Breast epithelium (tissue), 4 donors: Measurements from ENCODE around the gene SORCS3. TPM values are rescaled to one million over a fixed set of nuclear protein-coding genes. Genes with fewer than 3 reads are reported as not detected.

ENCODE experiments used
- DNase-seq, 2 donors: peaks; one replicate each; pipeline ENCODE4 v3.0.0-alpha.2; 2019; ENCODE audit warnings: low spot score in 2 of 2
- H3K27ac ChIP-seq, 2 donors: fragments of 200-600 bp; sonication (generic) in 1 of 2; one replicate each; pipeline ENCODE4 v1.5.1; 2016 to 2019; ENCODE audit warnings: mild to moderate bottlenecking in 1 of 2
- H3K27me3 ChIP-seq, 2 donors: fragments of 200-600 bp; sonication (generic) in 1 of 2; one replicate each; pipeline versions ENCODE4 v1.5.1 to v1.6.0; 2017 to 2019; ENCODE audit warnings: control low read depth in 1 of 2, mild to moderate bottlenecking in 1 of 2
- H3K36me3 ChIP-seq: fragments of 200-600 bp; one replicate; pipeline ENCODE4 v1.5.1; 2019
- H3K4me1 ChIP-seq, 2 donors: fragments of 200-600 bp; sonication (generic); one replicate each; pipeline ENCODE4 v1.5.1; 2016 to 2019; ENCODE audit warnings: control low read depth in 1 of 2
- H3K4me3 ChIP-seq, 3 donors: fragments of 200-600 bp; sonication (generic); 1 replicate in 2 of 3; 2 replicates in 1 of 3; pipeline ENCODE4 v1.5.1; 2016 to 2019; ENCODE audit warnings: mild to moderate bottlenecking in 3 of 3, moderate library complexity in 2 of 3
- H3K9me3 ChIP-seq, 2 donors: fragments of 200-600 bp; sonication (generic) in 1 of 2; one replicate each; pipeline ENCODE4 v1.5.1; 2016 to 2019; ENCODE audit warnings: control low read depth in 1 of 2
- POLR2A ChIP-seq: fragments of 450-650 bp; IDR thresholded peaks from one replicate; pipeline ENCODE4 v1.6.1; 2016; ENCODE audit warnings: antibody characterized with exemption, mild to moderate bottlenecking, moderate library complexity
- POLR2AphosphoS5 ChIP-seq, 3 donors: sonication (generic); formaldehyde crosslinking; IDR thresholded peaks; one replicate each; pipeline ENCODE4 v1.6.1; 2017; ENCODE audit warnings: antibody characterized with exemption in 3 of 3
- intact Hi-C: fragments of 100-400 bp; cut with DNase I; formaldehyde crosslinking; loops from one replicate; pipeline ENCODE4 v1.15.1; 2023; ENCODE audit warnings: low total_unique reads
- total RNA-seq, 3 donors: library from RNA; depleted of rRNA; stranded (reverse); fragments of >200 nt; gene quantifications; one replicate each; pipeline ENCODE4 v1.1.0, GENCODE V29; 2016
- TF ChIP-seq, protein P1 (sequence below), 3 donors: fragments of 450-650 bp; IDR thresholded peaks; one replicate each; pipeline ENCODE4 v1.5.1; 2016 to 2017; ENCODE audit warnings: antibody characterized with exemption in 3 of 3, mild to moderate bottlenecking in 3 of 3, moderate library complexity in 3 of 3

The SORCS3 gene
- total RNA-seq, 3 donors from 2014 or later, result under 0.01 to 0.16 TPM; not detected in 1

DNA sequence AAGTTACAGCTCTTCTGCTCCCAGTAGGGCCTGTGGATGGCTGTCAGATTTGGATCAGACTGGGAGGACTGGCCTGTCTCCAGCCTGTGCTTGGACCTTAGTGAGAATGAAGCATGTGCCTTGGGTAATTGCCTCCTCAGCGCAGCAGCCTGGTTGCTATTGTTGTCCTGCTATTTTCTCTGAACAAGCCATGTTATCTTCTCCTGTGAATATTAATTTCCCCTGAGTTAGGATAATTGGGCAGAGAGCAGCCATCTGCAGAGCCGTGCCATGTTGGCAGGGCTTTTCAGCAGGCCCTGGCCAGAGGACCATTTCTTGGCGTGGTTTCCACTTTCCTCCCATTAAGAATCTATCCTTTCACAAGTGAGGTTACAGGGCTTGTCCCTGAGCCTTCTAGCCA lies 497.3 kb downstream of the SORCS3 start:
- no peaks in the 10 kb centered on the region for H3K9me3 ChIP-seq
- no peak overlapping the region for H3K27ac ChIP-seq
- no peak for DNase-seq
- H3K27me3 ChIP-seq, result no peaks in the 10 kb centered on the region
- no peak for TF ChIP-seq POLR2A
- TF ChIP-seq POLR2AphosphoS5 (IDR thresholded peaks at IDR 0.05), result no peak
- TF ChIP-seq, protein P1, sequence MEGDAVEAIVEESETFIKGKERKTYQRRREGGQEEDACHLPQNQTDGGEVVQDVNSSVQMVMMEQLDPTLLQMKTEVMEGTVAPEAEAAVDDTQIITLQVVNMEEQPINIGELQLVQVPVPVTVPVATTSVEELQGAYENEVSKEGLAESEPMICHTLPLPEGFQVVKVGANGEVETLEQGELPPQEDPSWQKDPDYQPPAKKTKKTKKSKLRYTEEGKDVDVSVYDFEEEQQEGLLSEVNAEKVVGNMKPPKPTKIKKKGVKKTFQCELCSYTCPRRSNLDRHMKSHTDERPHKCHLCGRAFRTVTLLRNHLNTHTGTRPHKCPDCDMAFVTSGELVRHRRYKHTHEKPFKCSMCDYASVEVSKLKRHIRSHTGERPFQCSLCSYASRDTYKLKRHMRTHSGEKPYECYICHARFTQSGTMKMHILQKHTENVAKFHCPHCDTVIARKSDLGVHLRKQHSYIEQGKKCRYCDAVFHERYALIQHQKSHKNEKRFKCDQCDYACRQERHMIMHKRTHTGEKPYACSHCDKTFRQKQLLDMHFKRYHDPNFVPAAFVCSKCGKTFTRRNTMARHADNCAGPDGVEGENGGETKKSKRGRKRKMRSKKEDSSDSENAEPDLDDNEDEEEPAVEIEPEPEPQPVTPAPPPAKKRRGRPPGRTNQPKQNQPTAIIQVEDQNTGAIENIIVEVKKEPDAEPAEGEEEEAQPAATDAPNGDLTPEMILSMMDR (IDR thresholded peaks at IDR 0.05), result no peak
- no peaks in the 10 kb centered on the region for H3K4me1 ChIP-seq
- H3K4me3 ChIP-seq, result no peak overlapping the region
- H3K36me3 ChIP-seq, result no peaks in the 10 kb centered on the region
- intact Hi-C loops, result no loop called here

DNA sequence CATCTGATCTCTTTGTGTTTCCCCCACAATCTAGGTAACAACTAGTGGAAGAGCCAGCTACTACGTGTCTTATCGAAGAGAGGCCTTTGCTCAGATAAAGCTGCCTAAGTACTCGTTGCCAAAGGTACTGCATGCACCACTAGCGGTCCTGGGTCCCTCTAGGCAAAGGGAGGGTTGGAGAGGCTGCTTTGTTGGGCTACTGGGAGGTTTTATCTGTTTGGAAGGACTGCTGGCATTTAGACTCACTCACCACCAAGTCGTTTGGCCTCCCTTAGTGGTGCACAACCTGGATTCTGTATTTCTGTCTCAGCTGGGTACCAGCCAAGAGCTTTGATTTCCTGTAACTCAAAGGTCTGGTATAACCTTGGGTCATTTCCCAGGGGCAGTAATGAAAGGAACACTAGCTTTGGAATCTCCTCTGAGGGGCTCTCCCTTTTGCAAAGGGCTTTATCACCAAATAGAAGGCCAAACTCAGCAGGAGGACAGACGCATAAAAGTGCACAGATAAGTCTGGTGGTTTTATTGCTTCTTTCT lies 498.3 kb downstream of the SORCS3 start:
- Histone ChIP-seq H3K4me1 (no peaks in the 10 kb centered on the region), H3K9me3 (no peaks in the 10 kb centered on the region), H3K4me3 (no peak overlapping the region), H3K36me3 (no peaks in the 10 kb centered on the region), H3K27ac (no peak overlapping the region), H3K27me3 (no peaks in the 10 kb centered on the region)
- no peak for DNase-seq
- intact Hi-C loops, result no loop called here
- no peak for TF ChIP-seq POLR2AphosphoS5 (IDR thresholded peaks at IDR 0.05)
- TF ChIP-seq, protein P1 (IDR thresholded peaks at IDR 0.05), result no peak
- TF ChIP-seq POLR2A, result no peak

DNA sequence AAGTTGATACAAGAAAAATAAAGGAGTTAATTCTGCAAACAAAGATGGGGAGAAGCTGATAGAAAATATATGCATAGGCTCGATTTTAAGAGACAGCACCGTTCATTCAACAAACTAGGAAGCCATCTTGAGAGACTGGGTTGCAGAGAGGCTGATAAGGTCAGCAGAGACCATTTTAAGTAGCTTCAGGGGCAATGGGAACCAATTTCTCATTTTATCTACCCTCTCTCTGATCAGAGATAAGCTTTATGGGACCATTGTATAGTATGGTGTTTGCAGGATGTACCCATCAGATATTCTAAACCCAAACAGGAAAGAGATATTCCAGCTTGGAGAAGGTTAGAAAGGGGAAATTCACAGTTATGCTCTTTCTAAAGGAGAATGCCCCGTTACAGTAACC lies 499.5 kb downstream of the SORCS3 start:
- Histone ChIP-seq H3K4me1 (no peaks in the 10 kb centered on the region), H3K27ac (no peak overlapping the region), H3K27me3 (no peaks in the 10 kb centered on the region), H3K36me3 (no peaks in the 10 kb centered on the region), H3K9me3 (no peaks in the 10 kb centered on the region), H3K4me3 (no peak overlapping the region)
- TF ChIP-seq, protein P1 (IDR thresholded peaks at IDR 0.05), result no peak
- intact Hi-C loops, result no loop called here
- DNase-seq, result no peak

DNA sequence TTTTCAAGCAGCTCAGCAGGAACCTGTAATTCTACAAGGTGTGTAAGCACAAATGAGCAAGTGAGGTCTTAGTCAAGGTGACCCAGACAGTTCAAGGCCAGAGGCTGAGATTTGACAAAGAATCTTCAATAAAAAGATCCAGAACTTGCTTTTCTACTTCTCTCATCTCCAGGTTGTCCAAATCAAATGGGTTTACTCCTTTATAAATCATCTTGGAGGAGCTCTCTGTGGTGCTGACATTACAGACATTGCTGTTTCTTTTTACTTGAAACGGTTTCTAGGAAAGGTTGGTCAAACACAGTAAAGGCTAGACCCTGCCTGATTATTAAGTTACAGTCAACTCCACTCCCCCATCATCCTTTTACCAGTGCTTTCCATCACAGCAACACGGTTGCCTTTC lies 504.6 kb downstream of the SORCS3 start:
- H3K4me3 ChIP-seq, result no peak overlapping the region
- H3K4me1 ChIP-seq, result no peaks in the 10 kb centered on the region
- no peaks in the 10 kb centered on the region for H3K9me3 ChIP-seq
- no peak for DNase-seq
- H3K27me3 ChIP-seq, result no peaks in the 10 kb centered on the region
- no peaks in the 10 kb centered on the region for H3K36me3 ChIP-seq
- TF ChIP-seq POLR2A, result no peak
- TF ChIP-seq, protein P1 (IDR thresholded peaks at IDR 0.05), result no peak
- TF ChIP-seq POLR2AphosphoS5 (IDR thresholded peaks at IDR 0.05), result no peak
- intact Hi-C loops, result no loop called here
- no peak overlapping the region for H3K27ac ChIP-seq

DNA sequence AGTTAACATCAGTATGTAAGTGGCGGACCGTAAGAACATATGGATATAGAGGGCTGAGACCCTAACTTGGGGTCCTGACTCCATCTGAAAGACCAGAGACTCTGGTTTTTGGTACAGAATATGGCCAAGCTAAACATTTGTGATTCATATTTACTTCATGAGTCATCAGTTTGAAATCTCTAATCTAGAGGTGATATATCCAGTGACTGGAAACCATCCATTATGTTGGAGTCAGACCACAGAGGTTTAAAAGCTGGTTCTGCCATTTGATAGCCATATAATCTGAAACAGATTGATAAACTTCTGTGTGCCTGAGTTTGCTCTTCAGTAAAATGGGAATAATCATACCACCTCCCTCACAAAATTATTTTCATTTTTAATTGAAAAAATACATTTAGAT lies 505.3 kb downstream of the SORCS3 start:
- Histone ChIP-seq H3K27me3 (no peaks in the 10 kb centered on the region), H3K27ac (no peak overlapping the region), H3K36me3 (no peaks in the 10 kb centered on the region), H3K9me3 (no peaks in the 10 kb centered on the region), H3K4me1 (no peaks in the 10 kb centered on the region), H3K4me3 (no peak overlapping the region)
- TF ChIP-seq POLR2A, result no peak
- TF ChIP-seq POLR2AphosphoS5 (IDR thresholded peaks at IDR 0.05), result no peak
- TF ChIP-seq, protein P1 (IDR thresholded peaks at IDR 0.05), result no peak
- DNase-seq, result no peak
- intact Hi-C loops, result no loop called here
